SU-DHL-6 (cell line): ENCODE measurements around the gene HSD17B14.
A peak's percentile ranks its signal among the peaks of the same experiment; 100 is the strongest.
"Not testable (repeated sequence)": the region's sequence is repeated elsewhere in the genome, so short reads cannot be mapped to it uniquely, and the experiment has no call there.

ENCODE experiments used
- H2AFZ ChIP-seq: fragments of 200-600 bp; sonication (generic); 2 replicates; pipeline ENCODE4 v1.6.1; 2014; ENCODE audit warnings: low read depth, mild to moderate bottlenecking, moderate library complexity, mixed read lengths, antibody characterized with exemption, low read length; ENCODE audit not compliant: severe bottlenecking
- H3F3A ChIP-seq: fragments of 200-600 bp; shearing (Covaris generic); 2 replicates; pipeline ENCODE4 v1.6.0; 2016; ENCODE audit warnings: antibody characterized with exemption, mild to moderate bottlenecking; ENCODE audit not compliant: insufficient read depth
- H3K27ac ChIP-seq: fragments of 200-600 bp; sonication (generic); 2 replicates; pipeline ENCODE4 v1.5.1; 2016; ENCODE audit warnings: low read depth, mild to moderate bottlenecking, low read length, moderate library complexity, mixed read lengths
- H3K27me3 ChIP-seq: fragments of 200-600 bp; sonication (generic), shearing (Covaris generic); 2 replicates; pipeline ENCODE4 v1.6.0; 2014; ENCODE audit warnings: mild to moderate bottlenecking, low read length
- H3K36me3 ChIP-seq: fragments of 200-600 bp; sonication (generic); 2 replicates; pipeline ENCODE4 v1.6.1; 2014; ENCODE audit warnings: mild to moderate bottlenecking, low read length, mixed read lengths
- H3K4me2 ChIP-seq: fragments of 300-600, 200-600 bp; shearing (Covaris generic), sonication (generic); 2 replicates; pipeline ENCODE4 v1.6.0; 2014; ENCODE audit warnings: low read length, low read depth, mild to moderate bottlenecking; ENCODE audit not compliant: poor library complexity, severe bottlenecking
- H3K4me3 ChIP-seq: fragments of 200-600 bp; sonication (generic); 2 replicates; pipeline ENCODE4 v1.5.1; 2014; ENCODE audit warnings: antibody characterized with exemption, low read length, mild to moderate bottlenecking, mixed read lengths; ENCODE audit not compliant: insufficient read depth, poor library complexity, severe bottlenecking
- H3K79me2 ChIP-seq: fragments of 200-600 bp; sonication (generic); 2 replicates; pipeline ENCODE4 v1.6.1; 2014; ENCODE audit warnings: mild to moderate bottlenecking, low read length, moderate library complexity; ENCODE audit not compliant: insufficient read depth
- H3K9ac ChIP-seq: fragments of 200-600 bp; sonication (generic); 2 replicates; pipeline ENCODE4 v1.7.0; 2014; ENCODE audit warnings: mild to moderate bottlenecking, low read length
- H3K9me2 ChIP-seq: fragments of 200-600 bp; sonication (generic); replicated peaks from 2 replicates; pipeline ENCODE4 v1.6.1; 2014; ENCODE audit warnings: low read length; ENCODE audit not compliant: insufficient read depth
- H3K9me3 ChIP-seq: fragments of 200-600 bp; sonication (generic); 2 replicates; pipeline ENCODE4 v1.6.1; 2014; ENCODE audit warnings: low read length, mixed read lengths; ENCODE audit not compliant: insufficient read depth
- H4K20me1 ChIP-seq: fragments of 200-600 bp; sonication (generic); 2 replicates; pipeline ENCODE4 v1.6.1; 2014; ENCODE audit warnings: low read depth, mild to moderate bottlenecking, antibody characterized with exemption, low read length, moderate library complexity, mixed read lengths
- EZH2phosphoT487 ChIP-seq: fragments of 200-600 bp; sonication (generic), shearing (Covaris generic); conservative IDR thresholded peaks from 2 replicates; pipeline ENCODE4 v1.6.1; 2018; ENCODE audit warnings: mild to moderate bottlenecking, antibody characterized with exemption, low read length, moderate library complexity, mixed read lengths
- TF ChIP-seq, protein P1 (sequence below): fragments of 200-600 bp; sonication (generic); IDR thresholded peaks from one replicate; pipeline ENCODE4 v1.5.1; 2017; ENCODE audit warnings: antibody characterized with exemption, mild to moderate bottlenecking, low read length, moderate library complexity; ENCODE audit not compliant: insufficient read depth, poor library complexity, severe bottlenecking

HSD17B14 gene

DNA sequence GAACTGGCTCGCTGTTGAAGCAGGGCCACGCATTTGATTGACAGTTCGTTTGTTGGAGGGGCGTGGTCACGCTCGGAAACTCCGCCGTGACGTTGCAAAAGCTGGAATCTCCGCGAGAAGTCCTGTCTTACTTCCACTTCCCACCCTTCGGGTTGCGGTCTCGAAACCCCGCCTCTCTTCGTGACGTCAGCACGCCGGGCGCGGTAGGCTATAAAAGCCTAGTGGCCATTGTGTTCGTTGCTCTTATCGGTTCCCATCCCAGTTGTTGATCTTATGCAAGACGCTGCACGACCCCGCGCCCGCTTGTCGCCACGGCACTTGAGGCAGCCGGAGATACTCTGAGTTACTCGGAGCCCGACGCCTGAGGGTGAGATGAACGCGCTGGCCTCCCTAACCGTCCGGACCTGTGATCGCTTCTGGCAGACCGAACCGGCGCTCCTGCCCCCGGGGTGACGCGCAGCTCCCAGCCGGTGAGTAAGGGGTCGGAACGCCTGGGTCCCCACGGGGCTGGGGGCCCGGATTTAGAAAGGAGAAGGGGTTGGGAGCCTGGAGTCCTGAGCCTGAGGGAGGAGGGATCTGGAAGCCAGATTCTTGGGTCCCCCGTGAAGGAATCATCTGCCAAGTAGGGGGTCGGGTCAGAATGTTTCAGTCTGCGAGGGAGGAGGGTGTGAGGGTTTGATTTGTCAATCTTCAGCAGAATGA is 36.0 kb upstream of the HSD17B14 start, which contains the start of gene PPP1R15A:
PPP1R15A (plus strand) TSS at position 240 of the 702 bp plus-strand sequence. CDS start 813 bp downstream, outside the sequence.
- Histone ChIP-seq H3K27me3 (no peaks in the 10 kb centered on the region), H4K20me1 (no peaks in the 10 kb centered on the region), H3K36me3 (no peaks in the 10 kb centered on the region), H3K27ac (peak within 1 kb of the TSS; percentile 97), H3K9me2 (no peaks in the 10 kb centered on the region), H3F3A (peaks cover 40% of the 10 kb centered on the region), H3K79me2 (peaks cover 25% of the 10 kb centered on the region), H3K4me2 (peak within 1 kb of the TSS; percentile 90), H3K9me3 (no peaks in the 10 kb centered on the region), H3K9ac (peak within 1 kb of the TSS; percentile 89), H3K4me3 (peak within 1 kb of the TSS; percentile 88), H2AFZ (no peak within 1 kb of the TSS)
- TF ChIP-seq, protein P1, sequence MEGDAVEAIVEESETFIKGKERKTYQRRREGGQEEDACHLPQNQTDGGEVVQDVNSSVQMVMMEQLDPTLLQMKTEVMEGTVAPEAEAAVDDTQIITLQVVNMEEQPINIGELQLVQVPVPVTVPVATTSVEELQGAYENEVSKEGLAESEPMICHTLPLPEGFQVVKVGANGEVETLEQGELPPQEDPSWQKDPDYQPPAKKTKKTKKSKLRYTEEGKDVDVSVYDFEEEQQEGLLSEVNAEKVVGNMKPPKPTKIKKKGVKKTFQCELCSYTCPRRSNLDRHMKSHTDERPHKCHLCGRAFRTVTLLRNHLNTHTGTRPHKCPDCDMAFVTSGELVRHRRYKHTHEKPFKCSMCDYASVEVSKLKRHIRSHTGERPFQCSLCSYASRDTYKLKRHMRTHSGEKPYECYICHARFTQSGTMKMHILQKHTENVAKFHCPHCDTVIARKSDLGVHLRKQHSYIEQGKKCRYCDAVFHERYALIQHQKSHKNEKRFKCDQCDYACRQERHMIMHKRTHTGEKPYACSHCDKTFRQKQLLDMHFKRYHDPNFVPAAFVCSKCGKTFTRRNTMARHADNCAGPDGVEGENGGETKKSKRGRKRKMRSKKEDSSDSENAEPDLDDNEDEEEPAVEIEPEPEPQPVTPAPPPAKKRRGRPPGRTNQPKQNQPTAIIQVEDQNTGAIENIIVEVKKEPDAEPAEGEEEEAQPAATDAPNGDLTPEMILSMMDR: no peak
- TF ChIP-seq EZH2phosphoT487: no peak

DNA sequence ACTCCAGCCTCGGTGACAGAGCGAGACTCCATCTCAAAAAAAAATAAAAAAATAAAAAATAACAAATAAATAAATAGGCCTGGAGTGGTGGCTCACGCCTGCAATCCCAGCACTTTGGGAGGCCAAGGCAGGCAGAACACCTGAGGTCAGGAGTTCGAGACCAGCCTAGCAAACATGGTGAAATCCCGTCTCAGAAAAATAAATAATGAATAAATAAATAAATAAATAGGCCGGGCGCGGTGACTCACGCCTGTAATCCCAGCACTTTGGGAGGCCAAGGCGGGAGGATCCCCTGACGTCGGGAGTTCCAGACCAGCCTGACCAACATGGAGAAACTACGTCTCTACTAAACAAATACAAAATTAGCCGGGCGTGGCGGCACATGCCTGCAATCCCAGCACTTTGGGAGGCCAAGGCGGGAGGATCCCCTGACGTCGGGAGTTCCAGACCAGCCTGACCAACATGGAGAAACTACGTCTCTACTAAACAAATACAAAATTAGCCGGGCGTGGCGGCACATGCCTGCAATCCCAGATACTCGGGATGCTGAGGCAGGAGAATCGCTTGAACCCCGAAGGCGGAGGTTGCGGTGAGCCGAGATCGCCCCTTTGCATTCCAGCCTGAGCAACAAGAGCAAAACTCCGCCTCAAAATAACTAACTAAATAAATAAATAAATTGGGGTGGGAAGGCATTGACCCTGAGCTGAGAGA is 35.3 kb upstream of the HSD17B14 start:
- H3K27ac ChIP-seq, H3K36me3 ChIP-seq, H3K4me3 ChIP-seq, H3K9me3 ChIP-seq, H3K27me3 ChIP-seq, H3K9ac ChIP-seq, H4K20me1 ChIP-seq, H3K9me2 ChIP-seq, H2AFZ ChIP-seq: not testable (repeated sequence)
- Histone ChIP-seq H3K4me2 (peak overlapping the region; percentile 90), H3F3A (peaks cover 36% of the 10 kb centered on the region), H3K79me2 (peaks cover 25% of the 10 kb centered on the region)

DNA sequence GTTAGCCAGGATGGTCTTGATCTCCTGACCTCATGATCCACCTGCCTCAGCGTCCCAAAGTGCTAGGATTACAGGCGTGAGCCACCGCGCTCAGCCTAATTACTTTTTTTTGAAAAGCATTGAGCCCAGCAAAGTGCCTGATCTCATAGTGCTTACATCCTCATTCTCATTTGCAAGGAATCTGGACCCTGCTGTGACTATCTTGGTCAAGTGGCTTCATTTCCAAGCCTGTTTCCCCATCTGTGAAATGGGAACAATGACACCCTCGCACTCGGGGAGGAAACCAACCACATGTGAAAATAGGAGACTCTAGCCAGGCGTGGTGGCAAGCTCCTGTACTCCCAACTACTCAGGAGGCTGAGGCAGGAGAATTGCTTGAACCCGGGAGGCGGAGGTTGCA is 33.8 kb upstream of the HSD17B14 start:
- Histone ChIP-seq H3K4me2 (no peak overlapping the region), H3K36me3 (no peaks in the 10 kb centered on the region), H3K27me3 (no peaks in the 10 kb centered on the region), H3K9me2 (no peaks in the 10 kb centered on the region), H3K9me3 (no peaks in the 10 kb centered on the region), H3K79me2 (peaks cover 25% of the 10 kb centered on the region), H3K4me3 (no peak overlapping the region), H3K27ac (no peak overlapping the region), H3F3A (peaks cover 21% of the 10 kb centered on the region), H3K9ac (no peak overlapping the region), H2AFZ (no peak overlapping the region), H4K20me1 (no peaks in the 10 kb centered on the region)
- no peak for TF ChIP-seq EZH2phosphoT487
- TF ChIP-seq, protein P1: no peak
